ENCODE data around the gene GSTM2.
A peak's percentile ranks its signal among the peaks of the same experiment; 100 is the strongest.
"Not testable (repeated sequence)": the region's sequence is repeated elsewhere in the genome, so short reads cannot be mapped to it uniquely, and the experiment has no call there.

Gene GSTM2

GRCh38 chr1:109650609-109651008 is 17.2 kb upstream of the GSTM2 start:
- no peak for DNase-seq

- DNase-seq, result no peak
Observed at GRCh38 chr1:109652402-109652801, 15.5 kb upstream of the GSTM2 start.

GRCh38 chr1:109653306-109653705 is 14.6 kb upstream of the GSTM2 start:
- no peak for DNase-seq

GRCh38 chr1:109654519-109654918 is 13.3 kb upstream of the GSTM2 start:
- peak; percentile 34 for DNase-seq

- DNase-seq, result peak; percentile 90
Observed at GRCh38 chr1:109655615-109656519, 12.0 kb upstream of the GSTM2 start, which contains the start of gene GSTM4. GSTM4 (plus strand) TSS chr1:109656099; CDS start chr1:109656390, 291 bp downstream.

GRCh38 chr1:109657395-109657794 is 10.5 kb upstream of the GSTM2 start:
- peak; percentile 19 for DNase-seq

GRCh38 chr1:109657970-109658369 is 9.9 kb upstream of the GSTM2 start:
- DNase-seq, result peak; percentile 33

- peak; percentile 42 for DNase-seq
Observed at GRCh38 chr1:109658533-109659042, 9.3 kb upstream of the GSTM2 start.

- DNase-seq, result peak; percentile 29
Observed at GRCh38 chr1:109659145-109659544, 8.7 kb upstream of the GSTM2 start.

- DNase-seq, result peak; percentile 22
Observed at GRCh38 chr1:109659997-109660690, 7.7 kb upstream of the GSTM2 start.

- not testable (repeated sequence) for DNase-seq
Observed at GRCh38 chr1:109660691-109661026, 7.2 kb upstream of the GSTM2 start.

GRCh38 chr1:109661391-109661790 is 6.5 kb upstream of the GSTM2 start:
- DNase-seq, result peak; percentile 29

GRCh38 chr1:109664671-109665070 is 3.2 kb upstream of the GSTM2 start:
- no peak for DNase-seq

- DNase-seq, result peak; percentile 37
Observed at GRCh38 chr1:109668123-109668775, 392 bp downstream of the GSTM2 start.

GRCh38 chr1:109669246-109669948 is 1.5 kb downstream of the GSTM2 start:
- DNase-seq, result peak; percentile 31

GRCh38 chr1:109669949-109670302 is 2.1 kb downstream of the GSTM2 start:
- DNase-seq, result not testable (repeated sequence)

GRCh38 chr1:109671067-109671466 is 3.2 kb downstream of the GSTM2 start:
- no peak for DNase-seq

- not testable (repeated sequence) for DNase-seq
Observed at GRCh38 chr1:109673861-109674260, 6.0 kb downstream of the GSTM2 start.

GRCh38 chr1:109676683-109677381 is 9.0 kb downstream of the GSTM2 start:
- not testable (repeated sequence) for DNase-seq

GRCh38 chr1:109677459-109677858 is 9.6 kb downstream of the GSTM2 start:
- DNase-seq, result no peak

- DNase-seq, result not testable (repeated sequence)
Observed at GRCh38 chr1:109678637-109679036, 10.8 kb downstream of the GSTM2 start.

GRCh38 chr1:109684777-109685176 is 16.9 kb downstream of the GSTM2 start:
- DNase-seq, result not testable (repeated sequence)

Measured in islet precursor cell (in vitro differentiated cells).